SH-SY5Y (cell line): ENCODE data around the gene STIP1.

Experiments used
- GATA2 ChIP-seq: IDR thresholded peaks from 2 replicates; pipeline ENCODE4 v1.6.1; 2011; ENCODE audit warnings: mild to moderate bottlenecking, low read depth, low read length
- GATA3 ChIP-seq: IDR thresholded peaks from 2 replicates; pipeline ENCODE4 v1.6.1; 2011; ENCODE audit warnings: low read depth, mild to moderate bottlenecking, low read length, moderate library complexity

Gene STIP1

DNA sequence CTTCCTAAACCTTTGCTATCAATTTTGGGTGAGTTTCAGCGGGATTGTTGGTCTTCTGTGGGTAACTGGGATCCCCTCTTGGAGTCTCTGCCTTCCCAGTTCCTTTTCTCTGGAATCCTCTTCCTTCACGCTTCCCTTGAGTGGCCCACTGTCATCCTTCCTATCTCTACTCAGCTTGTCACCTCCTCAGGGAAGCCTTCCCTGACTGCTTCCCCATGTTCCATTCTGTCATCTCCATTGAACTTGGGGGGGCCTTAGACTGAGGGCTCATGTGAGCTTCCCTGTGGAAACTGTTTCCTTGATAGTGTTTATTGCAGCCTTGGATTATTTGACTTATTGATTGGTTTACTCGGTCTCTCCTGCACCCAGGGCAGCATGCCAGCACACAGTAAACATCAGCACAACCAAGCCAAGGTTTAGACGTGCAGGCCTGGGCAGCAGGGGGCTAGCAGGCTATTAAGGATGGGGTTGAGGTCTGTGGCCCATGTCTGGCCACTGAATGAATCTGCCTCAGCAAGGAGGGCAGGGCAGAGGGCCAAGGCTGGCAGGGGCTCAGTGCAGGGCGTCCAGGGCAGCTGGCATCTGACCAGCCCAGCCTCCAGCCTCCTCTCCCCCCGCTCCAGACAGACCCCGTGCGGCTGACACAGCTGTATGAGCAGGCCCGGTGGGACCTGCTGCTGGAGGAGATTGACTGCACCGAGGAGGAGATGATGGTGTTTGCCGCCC, 32.8 kb downstream of the STIP1 start:
- TF ChIP-seq GATA2 (no peak), GATA3 (no peak)

DNA sequence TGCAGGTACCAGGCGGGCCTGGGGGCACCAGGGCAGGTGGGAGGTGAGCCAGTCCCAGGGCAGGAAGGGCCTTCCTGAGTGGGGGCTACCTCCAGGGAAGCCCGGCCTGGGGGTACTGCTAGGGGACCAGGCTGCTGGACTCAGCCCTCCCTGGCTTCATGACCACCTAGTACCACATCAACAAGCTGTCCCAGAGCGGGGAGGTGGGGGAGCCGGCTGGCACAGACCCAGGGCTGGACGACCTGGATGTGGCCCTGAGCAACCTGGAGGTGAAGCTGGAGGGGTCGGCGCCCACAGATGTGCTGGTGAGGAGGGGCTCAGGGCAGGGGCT, 33.3 kb downstream of the STIP1 start:
- TF ChIP-seq GATA3 (no peak), GATA2 (no peak)

DNA sequence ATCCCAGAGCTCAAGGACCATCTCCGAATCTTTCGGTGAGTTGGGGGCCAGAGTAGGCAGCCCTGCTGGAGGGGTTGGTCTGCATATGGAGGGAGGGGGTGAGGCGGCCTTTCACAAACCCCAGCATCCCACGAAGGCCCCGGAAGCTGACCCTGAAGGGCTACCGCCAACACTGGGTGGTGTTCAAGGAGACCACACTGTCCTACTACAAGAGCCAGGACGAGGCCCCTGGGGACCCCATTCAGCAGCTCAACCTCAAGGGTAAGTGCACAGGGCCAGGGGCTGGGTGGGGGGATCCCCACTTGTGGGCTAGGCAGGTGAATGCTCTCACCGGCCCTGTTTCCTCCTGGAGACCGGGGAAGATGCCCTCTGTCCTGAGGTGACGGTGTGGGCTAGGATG, 33.8 kb downstream of the STIP1 start:
- TF ChIP-seq GATA2, result no peak
- no peak for TF ChIP-seq GATA3

DNA sequence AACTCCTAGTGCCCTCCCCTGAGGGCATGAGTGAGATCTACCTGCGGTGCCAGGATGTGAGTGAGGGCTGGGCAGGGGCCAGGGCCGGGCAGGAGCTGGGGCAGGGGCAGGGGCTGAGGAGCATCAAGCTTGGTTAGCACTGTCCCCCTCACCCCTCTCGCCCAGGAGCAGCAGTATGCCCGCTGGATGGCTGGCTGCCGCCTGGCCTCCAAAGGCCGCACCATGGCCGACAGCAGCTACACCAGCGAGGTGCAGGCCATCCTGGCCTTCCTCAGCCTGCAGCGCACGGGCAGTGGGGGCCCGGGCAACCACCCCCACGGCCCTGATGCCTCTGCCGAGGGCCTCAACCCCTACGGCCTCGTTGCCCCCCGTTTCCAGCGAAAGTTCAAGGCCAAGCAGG, 34.3 kb downstream of the STIP1 start:
- no peak for TF ChIP-seq GATA3
- no peak for TF ChIP-seq GATA2

DNA sequence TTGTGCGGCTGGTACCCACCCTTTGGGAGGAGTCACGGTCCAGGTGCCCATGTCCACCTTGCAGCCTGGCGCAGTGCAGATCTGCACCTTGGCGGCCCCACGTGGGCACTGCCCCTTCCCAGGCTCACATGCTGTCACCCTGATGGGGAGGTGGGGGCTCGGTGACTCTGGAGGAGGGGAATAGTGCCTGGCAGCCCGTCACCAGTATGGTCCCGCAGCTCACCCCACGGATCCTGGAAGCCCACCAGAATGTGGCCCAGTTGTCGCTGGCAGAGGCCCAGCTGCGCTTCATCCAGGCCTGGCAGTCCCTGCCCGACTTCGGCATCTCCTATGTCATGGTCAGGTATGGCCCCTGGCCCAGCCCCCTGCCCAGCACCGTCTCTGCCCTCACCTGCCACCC, 34.8 kb downstream of the STIP1 start:
- TF ChIP-seq GATA3 (no peak), GATA2 (no peak)

DNA sequence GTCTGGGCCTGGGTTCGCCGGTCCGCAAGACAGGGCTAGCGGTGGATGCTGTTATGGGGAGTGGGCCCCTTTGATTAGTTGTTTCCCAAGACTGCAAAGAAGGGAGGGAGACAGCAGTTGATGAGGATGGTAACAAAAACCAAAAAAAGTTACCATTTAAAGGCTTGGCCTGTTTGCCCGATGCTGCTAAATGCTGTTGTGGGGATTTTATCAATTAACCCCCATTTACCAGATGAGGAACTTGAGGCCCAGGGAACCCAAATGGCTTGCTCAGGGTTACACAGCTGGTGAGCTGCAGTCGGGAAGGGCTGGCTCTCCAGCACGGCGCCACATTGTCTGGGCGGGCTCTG, 36.7 kb downstream of the STIP1 start:
- TF ChIP-seq GATA3 (no peak), GATA2 (no peak)

DNA sequence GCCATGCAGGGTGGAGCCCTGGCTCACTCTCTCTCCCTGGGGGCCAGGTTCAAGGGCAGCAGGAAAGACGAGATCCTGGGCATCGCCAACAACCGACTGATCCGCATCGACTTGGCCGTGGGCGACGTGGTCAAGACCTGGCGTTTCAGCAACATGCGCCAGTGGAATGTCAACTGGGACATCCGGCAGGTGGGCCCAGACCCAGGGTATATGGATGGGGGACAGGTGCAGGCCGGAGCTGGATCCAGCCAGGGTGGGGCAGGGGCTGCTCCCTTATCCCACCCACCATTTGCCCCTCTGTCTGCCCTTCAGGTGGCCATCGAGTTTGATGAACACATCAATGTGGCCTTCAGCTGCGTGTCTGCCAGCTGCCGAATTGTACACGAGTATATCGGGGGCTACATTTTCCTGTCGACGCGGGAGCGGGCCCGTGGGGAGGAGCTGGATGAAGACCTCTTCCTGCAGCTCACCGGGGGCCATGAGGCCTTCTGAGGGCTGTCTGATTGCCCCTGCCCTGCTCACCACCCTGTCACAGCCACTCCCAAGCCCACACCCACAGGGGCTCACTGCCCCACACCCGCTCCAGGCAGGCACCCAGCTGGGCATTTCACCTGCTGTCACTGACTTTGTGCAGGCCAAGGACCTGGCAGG, 37.2 kb downstream of the STIP1 start:
- TF ChIP-seq GATA2, result no peak
- no peak for TF ChIP-seq GATA3

DNA sequence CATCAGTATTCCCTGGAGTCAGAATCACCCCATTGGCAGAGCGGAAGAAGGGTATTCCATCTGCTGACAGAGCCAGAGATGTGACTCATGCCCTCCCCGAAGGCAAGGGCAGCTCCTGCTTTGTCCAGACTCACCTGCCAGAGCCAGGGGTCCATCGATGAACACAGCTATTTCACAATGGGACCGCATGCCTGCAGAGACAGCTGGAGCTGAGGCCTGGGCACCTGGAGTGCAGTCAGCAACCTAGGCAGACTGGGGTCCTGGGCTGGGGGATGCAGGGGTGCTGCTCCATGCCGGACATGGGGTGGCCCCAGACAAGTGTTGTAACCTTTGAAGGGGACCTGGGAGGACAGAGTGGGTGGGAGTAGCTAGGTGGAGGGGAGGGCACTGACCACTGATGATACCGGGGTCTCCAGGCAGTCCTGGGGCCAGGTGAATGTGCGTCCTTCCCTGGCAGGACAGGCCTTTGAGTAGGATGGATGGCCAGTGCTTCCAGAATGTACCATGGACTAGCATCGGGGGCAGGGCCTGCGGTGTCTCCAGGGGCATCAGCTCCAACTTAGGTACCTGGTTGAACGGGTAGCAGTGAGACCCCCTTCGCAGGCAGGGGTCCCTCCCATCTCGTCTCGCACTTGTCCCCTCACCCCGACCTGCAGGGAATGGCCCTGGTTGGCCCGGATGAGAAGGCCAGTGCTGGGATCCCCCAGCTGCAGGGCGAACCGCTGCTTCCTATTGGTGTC, 38.4 kb downstream of the STIP1 start:
- TF ChIP-seq GATA2, result no peak
- no peak for TF ChIP-seq GATA3

DNA sequence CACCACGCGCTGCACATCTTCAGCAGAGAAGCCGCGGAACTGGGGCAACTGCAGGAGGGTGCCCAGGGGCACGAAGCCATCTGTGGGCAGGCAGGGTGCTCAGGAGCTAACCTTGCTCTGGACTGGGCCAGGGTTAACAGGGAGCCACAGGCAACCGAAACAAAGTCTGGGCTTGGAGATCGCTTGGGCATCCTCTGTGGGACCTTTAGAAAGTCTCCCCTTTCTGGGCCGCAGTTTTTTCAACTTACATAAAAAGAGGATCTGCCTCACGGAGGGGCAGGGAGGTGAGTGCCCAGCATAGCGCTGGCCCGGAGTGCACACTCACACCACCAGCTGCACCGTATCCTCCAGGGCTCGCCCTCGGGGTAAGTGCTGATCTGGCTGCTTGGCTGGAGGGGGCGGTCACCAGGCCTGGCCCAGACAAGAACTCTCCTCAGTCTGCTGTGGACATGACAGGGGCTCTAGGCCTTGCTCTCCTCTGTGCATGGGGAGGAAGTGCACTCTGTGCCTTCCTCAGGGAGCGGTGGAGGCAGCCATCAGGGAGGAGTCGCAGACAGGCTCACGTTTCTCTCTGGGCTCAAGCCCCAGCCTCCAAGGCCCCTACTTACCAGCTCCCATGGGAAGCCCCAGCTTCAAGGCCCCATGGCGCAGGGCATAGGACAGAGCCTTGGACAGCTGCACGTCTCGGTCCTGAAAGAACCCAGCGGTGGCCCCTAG, 39.1 kb downstream of the STIP1 start:
- TF ChIP-seq GATA3 (no peak), GATA2 (no peak)

DNA sequence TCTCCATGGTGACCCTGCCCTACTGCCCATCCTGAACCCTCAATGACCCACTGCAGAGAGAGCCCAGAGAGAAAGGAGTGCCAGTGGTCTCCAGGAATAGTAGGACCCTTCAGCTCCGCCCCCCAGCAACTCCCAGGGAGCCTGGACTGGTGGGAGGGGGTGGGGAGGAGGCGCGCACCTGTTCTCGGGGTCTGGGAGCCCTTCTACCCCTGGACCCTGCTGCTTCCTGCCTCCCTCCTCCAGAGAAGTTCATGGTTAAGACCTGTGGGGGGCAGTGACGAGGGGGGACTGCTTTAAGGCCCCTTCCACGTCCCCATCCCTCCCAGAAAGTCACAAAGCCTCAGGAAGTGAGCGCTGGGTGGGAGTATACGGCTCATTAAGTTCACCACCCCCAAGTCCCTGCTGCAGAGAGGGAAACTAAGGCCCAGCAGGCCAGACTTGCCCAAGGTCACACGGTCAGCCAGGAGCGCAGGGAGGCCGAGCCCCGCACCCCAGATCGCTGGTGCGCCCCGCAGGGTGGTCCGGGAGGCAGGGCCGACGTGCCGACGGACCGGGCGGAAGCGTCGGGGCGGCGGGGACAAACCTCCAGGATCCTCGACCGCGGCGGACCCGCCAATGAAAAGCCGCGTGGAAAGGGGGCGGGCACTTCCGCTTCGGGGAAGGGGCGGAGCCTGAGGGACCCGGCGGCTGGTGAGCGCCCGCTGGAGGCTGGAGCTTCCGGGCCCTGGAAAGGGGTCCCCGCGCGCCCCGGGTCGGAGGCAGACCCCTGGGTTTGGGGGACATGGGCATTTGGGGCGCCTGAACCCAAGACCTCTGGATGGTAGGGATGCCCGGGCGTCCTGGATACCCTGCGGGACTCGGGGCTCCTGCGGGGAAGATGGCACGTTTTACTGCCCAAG, 39.9 kb downstream of the STIP1 start, which contains the start of the genes NUDT22 and TRPT1:
TSS of gene NUDT22 (plus strand) at position 667 of the 899 bp plus-strand sequence. CDS start 379 bp downstream, outside the sequence.
TSS of gene TRPT1 (minus strand) at position 579 of the 899 bp plus-strand sequence. CDS start at position 253, 326 bp downstream.
- TF ChIP-seq GATA2, result no peak
- no peak for TF ChIP-seq GATA3

DNA sequence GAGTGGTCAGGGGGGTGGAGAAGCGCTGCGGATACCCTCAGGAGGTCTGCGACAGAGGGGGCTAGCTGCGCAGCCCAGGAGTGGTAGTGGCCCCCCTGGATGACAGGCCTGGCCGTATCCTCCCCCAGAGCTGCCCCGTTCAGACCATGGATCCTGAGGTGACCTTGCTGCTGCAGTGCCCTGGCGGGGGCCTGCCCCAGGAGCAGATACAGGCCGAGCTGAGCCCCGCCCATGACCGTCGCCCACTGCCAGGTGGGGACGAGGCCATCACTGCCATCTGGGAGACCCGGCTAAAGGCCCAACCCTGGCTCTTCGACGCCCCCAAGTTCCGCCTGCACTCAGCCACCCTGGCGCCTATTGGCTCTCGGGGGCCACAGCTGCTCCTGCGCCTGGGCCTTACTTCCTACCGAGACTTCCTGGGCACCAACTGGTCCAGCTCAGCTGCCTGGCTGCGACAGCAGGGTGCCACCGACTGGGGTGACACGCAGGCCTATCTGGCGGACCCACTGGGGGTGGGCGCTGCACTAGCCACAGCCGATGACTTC, 40.6 kb downstream of the STIP1 start:
- TF ChIP-seq GATA3 (no peak), GATA2 (no peak)

DNA sequence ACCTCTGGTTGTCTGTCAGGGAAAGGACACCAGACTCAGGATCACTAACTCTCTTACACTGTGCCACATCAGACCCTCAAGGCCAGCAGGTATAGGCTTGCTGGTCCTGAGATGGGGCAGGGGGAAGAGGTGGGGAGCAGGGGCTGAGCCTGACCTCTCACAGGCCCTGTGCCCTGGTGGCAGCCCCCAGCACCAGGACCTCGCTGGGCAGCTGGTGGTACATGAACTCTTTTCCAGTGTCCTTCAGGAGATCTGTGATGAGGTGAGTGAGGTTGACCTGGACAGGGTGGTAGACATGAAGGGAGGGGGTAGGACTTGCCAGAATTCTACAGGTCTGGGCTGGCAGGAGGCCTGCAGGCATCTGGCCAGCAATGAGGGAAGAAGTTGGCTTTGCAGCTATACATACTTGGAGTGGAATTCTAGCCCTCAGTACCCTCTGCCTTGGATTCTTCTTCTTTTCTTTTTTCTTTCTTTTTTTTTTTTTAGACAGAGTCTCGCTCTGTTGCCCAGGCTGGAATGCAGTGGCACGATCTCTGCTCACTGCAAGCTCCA, 41.5 kb downstream of the STIP1 start:
- TF ChIP-seq GATA2 (no peak), GATA3 (no peak)
